VCaP (cell line): ENCODE measurements around the gene KIFC1.

Experiments used
- H3K27ac ChIP-seq: fragments of 450-650 bp; 2 replicates; pipeline ENCODE4 v1.5.1; 2017
- CTCF ChIP-seq: fragments of 450-650 bp; conservative IDR thresholded peaks from 2 replicates; pipeline ENCODE4 v1.5.1; 2017; ENCODE audit warnings: mild to moderate bottlenecking, moderate library complexity

The KIFC1 gene

GRCh38 chr6:33405386-33405940 lies 13.8 kb downstream of the KIFC1 start:
- H3K27ac ChIP-seq = peak overlapping the region; percentile 95
- TF ChIP-seq CTCF = no peak

- TF ChIP-seq CTCF = no peak
- H3K27ac ChIP-seq = peak overlapping the region; percentile 95
Measured at GRCh38 chr6:33406126-33406525, 14.5 kb downstream of the KIFC1 start.

- peak; percentile 72 for TF ChIP-seq CTCF
- peak overlapping the region; percentile 95 for H3K27ac ChIP-seq
Measured at GRCh38 chr6:33407132-33407718, 15.6 kb downstream of the KIFC1 start.

GRCh38 chr6:33410050-33410710 lies 18.6 kb downstream of the KIFC1 start:
- no peak for TF ChIP-seq CTCF
- H3K27ac ChIP-seq = peak overlapping the region; percentile 95

- peak; percentile 27; the same call in 1 of the 2 replicates for TF ChIP-seq CTCF
Measured at GRCh38 chr6:33410711-33411631, 19.3 kb downstream of the KIFC1 start, which contains the start of gene PHF1. TSS of gene PHF1 (plus strand) at chr6:33411014. CDS start at chr6:33412264, 1,250 bp downstream.

GRCh38 chr6:33411632-33412005 lies 20.0 kb downstream of the KIFC1 start:
- TF ChIP-seq CTCF = no peak
- H3K27ac ChIP-seq = peak overlapping the region; percentile 95

More at GRCh38 chr6:33410711-33411631, 19.3 kb downstream of the KIFC1 start, which contains the start of gene PHF1:
- peak within 1 kb of the TSS; percentile 95 for H3K27ac ChIP-seq
